Thymus (tissue), 14 donors: Measurements from ENCODE around the gene KIF14. TPM values are rescaled to one million over a fixed set of nuclear protein-coding genes. Genes with fewer than 3 reads are reported as not detected.

Experiments
- DNase-seq, 9 donors: peaks; one replicate each; pipeline ENCODE4 v3.0.0-alpha.2; 2013; ENCODE audit warnings: low spot score in 9 of 9, low read depth in 6 of 9, missing footprints in 1 of 9
- H3K27ac ChIP-seq, 2 donors: one replicate each; pipeline ENCODE4 v1.5.1; 2013; ENCODE audit warnings: control low read depth in 1 of 2, low read depth in 1 of 2, low read length in 1 of 2, mild to moderate bottlenecking in 1 of 2, moderate library complexity in 1 of 2
- H3K27me3 ChIP-seq, 2 donors: one replicate each; pipeline ENCODE4 v1.5.1; 2013; ENCODE audit warnings: low read length in 1 of 2; ENCODE audit not compliant: control insufficient read depth in 2 of 2, insufficient read depth in 1 of 2
- H3K36me3 ChIP-seq, 2 donors: one replicate each; pipeline ENCODE4 v1.5.1; 2013; ENCODE audit warnings: low read length in 1 of 2, mild to moderate bottlenecking in 1 of 2, moderate library complexity in 1 of 2; ENCODE audit not compliant: control insufficient read depth in 2 of 2, insufficient read depth in 2 of 2
- H3K4me1 ChIP-seq, 2 donors: one replicate each; pipeline ENCODE4 v1.5.1; 2013; ENCODE audit warnings: low read length in 2 of 2; ENCODE audit not compliant: control insufficient read depth in 2 of 2, insufficient read depth in 2 of 2
- H3K4me3 ChIP-seq, 2 donors: one replicate each; pipeline ENCODE4 v1.5.1; 2013; ENCODE audit warnings: low read length in 2 of 2, control low read depth in 1 of 2, mild to moderate bottlenecking in 1 of 2
- H3K9me3 ChIP-seq, 2 donors: one replicate each; pipeline ENCODE4 v1.5.1; 2013; ENCODE audit warnings: low read length in 1 of 2, mild to moderate bottlenecking in 1 of 2; ENCODE audit not compliant: control insufficient read depth in 2 of 2, insufficient read depth in 1 of 2
- WGBS: extraction: QIAGEN DNeasy Blood & Tissue Kit; methylation state at CpG from one replicate; pipeline ENCODE4 v1.1.7; 2013; 5-methylcytosine and 5-hydroxymethylcytosine counted together
- long read RNA-seq, 10 donors: transcript quantifications; one replicate each; lab custom pipeline, GENCODE V29; 2026
- polyA plus RNA-seq: library from polyadenylated mRNA; stranded (reverse); fragments of 200-250 nt; gene quantifications from one replicate; pipeline ENCODE4 v1.2.3, GENCODE V29; 2013
- total RNA-seq: library from RNA; stranded (reverse); fragments of 120-200 nt; gene quantifications from one replicate; pipeline ENCODE4 v1.2.4, GENCODE V29; 2013
- donor health status: healthy.

The KIF14 gene
- total RNA-seq (14.4 TPM), polyA plus RNA-seq (1.4 TPM)
- long read RNA-seq, donor 1, result 0 reads
- long read RNA-seq, donor 2, partial matches to known transcripts, result 7 of 7 reads
- long read RNA-seq, donor 2, other reads (novel, unspliced or antisense), result 0 of 7 reads
- long read RNA-seq, donor 3, full-length matches to known transcripts, result 1 of 1 reads
- long read RNA-seq, donor 3, partial matches to known transcripts, result 0 of 1 reads
- long read RNA-seq, donor 3, other reads (novel, unspliced or antisense), result 0 of 1 reads
- long read RNA-seq, donor 4, result 0 reads
- long read RNA-seq, donor 5, result 0 reads
- long read RNA-seq, donor 6, result 0 reads
- long read RNA-seq, donor 7, partial matches to known transcripts, result 18 of 18 reads
- long read RNA-seq, donor 7, other reads (novel, unspliced or antisense), result 0 of 18 reads
- long read RNA-seq, donor 8, result 0 reads
- long read RNA-seq, donor 9, result 0 reads
- long read RNA-seq, donor 10, result 0 reads

GRCh38 chr1:200620273-200621131, at the start of gene KIF14:
TSS of gene KIF14 (minus strand) at chr1:200620751. CDS start at chr1:200618723, 2,028 bp downstream.
- WGBS, result 1% methylated on average over 59 of the region's 59 CpGs
- peak; percentile 86 to 98 (median 94) for DNase-seq
- peaks cover 0 to 16% of the 10 kb centered on the region in 2 donors for H3K36me3 ChIP-seq
- H3K4me3 ChIP-seq, result peak within 1 kb of the TSS; percentile 72 to 84
- no peaks in the 10 kb centered on the region for H3K27me3 ChIP-seq
- peaks cover 4 to 15% of the 10 kb centered on the region in 2 donors for H3K4me1 ChIP-seq
- no peaks in the 10 kb centered on the region for H3K9me3 ChIP-seq
- H3K27ac ChIP-seq, result peak within 1 kb of the TSS; percentile 56 to 71

GRCh38 chr1:200669314-200670241, 49.0 kb upstream of the KIF14 start, which contains the start of gene DDX59:
TSS of gene DDX59 (minus strand) at chr1:200669907. CDS start at chr1:200666740, 3,167 bp downstream.
- Histone ChIP-seq H3K4me3 (peak within 1 kb of the TSS; percentile 92 to 97), H3K9me3 (no peaks in the 10 kb centered on the region), H3K27ac (peak within 1 kb of the TSS; percentile 94 to 98), H3K27me3 (no peaks in the 10 kb centered on the region), H3K4me1 (peaks cover 0 to 12% of the 10 kb centered on the region in 2 donors), H3K36me3 (peaks cover 14 to 19% of the 10 kb centered on the region in 2 donors)
- DNase-seq, result peak; percentile 75 to 95 (median 85)
- under 1% methylated on average over 91 of the region's 91 CpGs for WGBS

GRCh38 chr1:200668514-200669313, 48.2 kb upstream of the KIF14 start:
- peak in 1 of 9 donors; percentile 20 for DNase-seq
- H3K27me3 ChIP-seq, result no peaks in the 10 kb centered on the region
- H3K9me3 ChIP-seq, result no peaks in the 10 kb centered on the region
- H3K36me3 ChIP-seq, result peaks cover 18 to 26% of the 10 kb centered on the region in 2 donors
- 54% methylated on average over 7 of the region's 7 CpGs for WGBS
- H3K4me3 ChIP-seq, result peak overlapping the region; percentile 92 to 97
- peak overlapping the region; percentile 94 to 98 for H3K27ac ChIP-seq
- H3K4me1 ChIP-seq, result peaks cover 6 to 12% of the 10 kb centered on the region in 2 donors

GRCh38 chr1:200666309-200666708, 45.8 kb upstream of the KIF14 start:
- Histone ChIP-seq H3K4me3 (no peak overlapping the region), H3K4me1 (peaks cover 6 to 12% of the 10 kb centered on the region in 2 donors), H3K27me3 (no peaks in the 10 kb centered on the region), H3K36me3 (peaks cover 27 to 46% of the 10 kb centered on the region in 2 donors), H3K9me3 (no peaks in the 10 kb centered on the region), H3K27ac (peak overlapping the region in 1 of 2 donors; percentile 26)
- WGBS, result 95% methylated on average over 8 of the region's 8 CpGs
- DNase-seq, result no peak

GRCh38 chr1:200665861-200666260, 45.3 kb upstream of the KIF14 start:
- H3K36me3 ChIP-seq, result peaks cover 28 to 50% of the 10 kb centered on the region in 2 donors

GRCh38 chr1:200660719-200661118, 40.2 kb upstream of the KIF14 start:
- Histone ChIP-seq H3K4me1 (peaks cover under 1 to 6% of the 10 kb centered on the region in 2 donors), H3K9me3 (no peaks in the 10 kb centered on the region), H3K27ac (no peak overlapping the region), H3K27me3 (no peaks in the 10 kb centered on the region), H3K36me3 (peaks cover 43 to 84% of the 10 kb centered on the region in 2 donors), H3K4me3 (no peak overlapping the region)
- 96% methylated on average over 6 of the region's 6 CpGs for WGBS
- no peak for DNase-seq

More at GRCh38 chr1:200665861-200666260, 45.3 kb upstream of the KIF14 start:
- Histone ChIP-seq H3K27ac (peak overlapping the region in 1 of 2 donors; percentile 26), H3K9me3 (no peaks in the 10 kb centered on the region), H3K27me3 (no peaks in the 10 kb centered on the region), H3K4me3 (no peak overlapping the region), H3K4me1 (peaks cover 6 to 12% of the 10 kb centered on the region in 2 donors)
- WGBS, result 60% methylated on average over 2 of the region's 2 CpGs
- no peak for DNase-seq

- H3K36me3 ChIP-seq, result peaks cover 54 to 83% of the 10 kb centered on the region in 2 donors
- WGBS, result 96% methylated on average over 1 of the region's 1 CpG
- H3K27me3 ChIP-seq, result no peaks in the 10 kb centered on the region
- H3K4me1 ChIP-seq, result peaks cover 0 to 6% of the 10 kb centered on the region in 2 donors
- H3K27ac ChIP-seq, result no peak overlapping the region
- no peak for DNase-seq
- no peak overlapping the region for H3K4me3 ChIP-seq
- no peaks in the 10 kb centered on the region for H3K9me3 ChIP-seq
These were observed 38.7 kb upstream of the KIF14 start for GRCh38 chr1:200659269-200659668.
